NCI-H1436 treated with DMSO at 0.1 percent for 48 hours (cell line): ENCODE data around the gene EFCAB8.

Experiments used
- DNase-seq: peaks from one replicate; lab custom pipeline; 2025; lab: John Stamatoyannopoulos, UW

The EFCAB8 gene

GRCh38 chr20:32986331-32986966 is 127.7 kb downstream of the EFCAB8 start:
- DNase-seq = no peak

DNA sequence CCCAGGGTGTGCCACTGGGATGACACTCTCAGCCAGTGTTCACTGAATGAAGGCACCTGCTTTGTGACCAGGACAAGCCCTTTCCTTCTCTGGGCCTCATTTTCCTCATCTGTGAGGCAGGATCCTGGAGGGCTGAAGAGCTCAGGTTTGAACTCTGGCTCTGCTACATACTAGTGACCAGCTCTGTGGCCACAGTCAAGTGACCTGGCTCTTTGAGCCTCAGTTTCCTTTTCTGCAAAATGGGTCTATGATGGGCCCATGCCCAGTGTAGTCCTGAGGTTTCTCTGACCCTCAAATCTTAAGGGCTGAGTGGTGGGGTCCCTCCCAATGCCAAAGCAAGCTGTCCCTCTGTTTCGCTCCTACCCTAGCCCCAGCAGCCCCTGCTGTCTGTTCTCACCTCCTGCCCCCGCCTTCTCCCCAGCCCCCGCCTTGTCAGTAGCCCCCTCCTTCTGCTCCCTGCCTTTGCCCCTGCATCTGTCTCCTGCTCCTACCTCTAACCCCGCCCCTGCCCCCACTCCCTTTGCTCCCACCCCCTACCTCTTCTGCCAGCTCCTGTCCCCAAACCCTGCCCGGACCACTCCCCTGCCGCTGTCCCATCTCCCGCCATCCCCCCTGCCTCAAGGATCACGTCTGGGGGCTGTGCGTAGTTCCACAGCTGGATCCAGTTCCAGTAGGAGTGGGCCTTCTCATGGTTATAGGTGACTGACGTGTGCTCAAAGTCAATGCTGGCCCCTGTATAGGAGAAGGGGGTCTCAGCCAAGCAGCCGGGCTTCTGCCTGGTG is 128.5 kb downstream of the EFCAB8 start:
- no peak for DNase-seq

DNA sequence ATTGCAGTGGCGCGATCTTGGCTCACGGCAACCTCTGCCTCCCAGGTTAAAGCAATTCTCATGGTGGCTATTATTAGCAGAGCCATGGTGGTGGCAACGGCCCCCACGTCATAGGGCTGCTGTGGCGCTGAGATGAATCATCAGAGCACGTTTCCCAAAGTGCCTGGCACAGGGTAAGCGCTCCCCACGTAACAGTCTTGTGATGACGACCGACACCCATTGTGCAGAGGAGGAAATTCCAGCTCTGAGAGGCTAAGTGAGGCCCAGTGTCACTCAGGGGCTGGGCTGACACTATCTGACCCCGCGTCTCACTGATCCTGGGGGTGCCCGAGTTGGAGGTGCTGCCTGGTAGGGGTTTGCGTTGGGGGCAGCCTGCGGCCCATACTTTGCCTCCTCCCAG is 129.3 kb downstream of the EFCAB8 start:
- no peak for DNase-seq

DNA sequence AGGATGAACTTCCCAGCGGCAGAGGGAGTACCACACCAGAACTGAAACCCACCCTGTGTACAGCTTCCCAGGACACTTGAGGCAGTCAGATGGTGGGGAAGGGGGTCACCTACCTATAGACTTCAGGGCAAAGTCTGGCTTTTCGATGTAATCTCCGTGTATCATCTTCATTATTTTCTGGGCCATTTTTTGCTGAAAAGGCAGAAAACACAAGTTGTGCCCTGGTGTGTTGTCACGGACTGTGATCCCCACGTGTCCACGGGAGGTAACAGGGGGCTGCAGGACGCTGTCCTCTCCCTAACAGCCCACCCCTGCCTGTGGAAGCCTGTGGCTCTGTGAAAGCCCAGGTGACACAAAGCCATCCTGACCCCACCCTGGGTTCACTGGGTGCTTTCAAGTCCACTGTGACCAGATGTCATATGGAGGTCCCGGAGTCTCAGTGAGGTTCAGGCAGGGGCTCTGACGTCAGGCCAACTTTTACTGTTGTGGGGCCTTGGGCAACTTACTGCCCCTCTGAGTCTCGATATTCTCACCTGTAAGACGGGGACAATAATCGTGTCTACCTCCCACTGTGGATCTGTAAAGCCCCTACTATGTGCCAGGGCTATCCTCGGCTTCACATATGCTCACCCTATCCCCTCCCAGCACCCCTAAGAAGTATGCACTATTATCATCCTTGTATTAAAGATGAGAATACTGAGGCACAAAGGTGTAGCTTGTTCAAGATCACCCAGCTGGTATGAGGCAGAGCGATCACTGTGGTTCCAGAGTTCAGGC is 131.0 kb downstream of the EFCAB8 start:
- no peak for DNase-seq

- DNase-seq = no peak
Measured at GRCh38 chr20:32990426-32990825, 131.7 kb downstream of the EFCAB8 start.

DNA sequence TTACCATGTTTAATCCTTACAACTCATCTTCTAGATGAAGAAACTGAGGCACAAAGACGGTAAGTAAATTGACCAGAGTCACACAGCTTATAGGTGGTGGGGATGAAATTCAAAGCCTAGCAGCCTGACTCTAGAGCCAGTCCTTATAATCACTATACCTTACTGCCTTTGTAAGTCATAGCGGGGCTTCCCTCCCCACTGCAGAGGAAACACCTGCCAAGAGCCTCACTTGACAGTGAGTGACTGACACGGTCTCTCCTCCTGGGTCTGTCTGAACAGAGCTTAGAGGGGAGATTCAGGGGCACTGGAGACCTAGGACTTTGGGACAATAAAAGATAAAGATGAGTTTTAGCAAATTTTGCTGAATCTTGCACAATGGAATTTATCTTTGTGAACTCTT is 132.7 kb downstream of the EFCAB8 start:
- no peak for DNase-seq

DNA sequence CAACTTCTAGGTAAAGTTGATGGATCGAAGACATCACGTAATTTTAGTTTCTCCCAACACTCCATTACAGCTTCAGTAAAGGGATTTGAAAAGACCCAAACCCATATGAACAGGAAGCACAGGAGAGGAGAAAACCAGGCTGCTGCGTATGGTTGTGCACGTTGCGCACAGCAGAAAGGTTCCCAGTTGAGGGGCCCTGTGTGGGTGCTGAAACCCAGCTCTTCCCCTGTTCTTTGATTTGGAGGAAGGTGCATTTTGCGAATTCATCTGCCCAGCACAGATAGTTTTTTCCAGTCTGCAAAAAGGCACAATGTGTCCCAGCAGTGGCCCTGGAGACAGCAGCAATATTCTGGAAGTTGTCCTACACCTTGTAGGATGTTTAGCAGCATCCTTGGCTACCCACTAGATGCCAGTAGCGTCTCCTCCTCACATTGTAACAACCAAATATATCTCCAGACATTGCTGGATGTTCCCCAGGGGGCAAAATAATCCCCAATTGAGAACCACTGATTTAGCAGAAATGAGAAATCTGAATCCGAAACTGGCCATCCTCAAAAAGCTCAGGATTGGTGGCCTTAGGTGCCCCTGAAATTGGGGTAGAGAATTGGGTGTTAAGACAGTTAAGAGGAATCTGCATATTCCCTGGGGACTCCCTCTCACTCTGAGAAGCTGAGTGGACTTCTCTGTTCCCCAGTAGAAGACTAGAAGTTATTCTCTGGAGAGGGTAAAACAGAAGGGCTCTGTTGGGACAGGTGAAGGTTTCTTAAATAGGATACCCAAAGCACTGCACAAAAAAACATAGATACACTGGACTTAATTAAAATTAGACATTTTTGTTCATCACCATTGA is 133.3 kb downstream of the EFCAB8 start:
- no peak for DNase-seq

DNA sequence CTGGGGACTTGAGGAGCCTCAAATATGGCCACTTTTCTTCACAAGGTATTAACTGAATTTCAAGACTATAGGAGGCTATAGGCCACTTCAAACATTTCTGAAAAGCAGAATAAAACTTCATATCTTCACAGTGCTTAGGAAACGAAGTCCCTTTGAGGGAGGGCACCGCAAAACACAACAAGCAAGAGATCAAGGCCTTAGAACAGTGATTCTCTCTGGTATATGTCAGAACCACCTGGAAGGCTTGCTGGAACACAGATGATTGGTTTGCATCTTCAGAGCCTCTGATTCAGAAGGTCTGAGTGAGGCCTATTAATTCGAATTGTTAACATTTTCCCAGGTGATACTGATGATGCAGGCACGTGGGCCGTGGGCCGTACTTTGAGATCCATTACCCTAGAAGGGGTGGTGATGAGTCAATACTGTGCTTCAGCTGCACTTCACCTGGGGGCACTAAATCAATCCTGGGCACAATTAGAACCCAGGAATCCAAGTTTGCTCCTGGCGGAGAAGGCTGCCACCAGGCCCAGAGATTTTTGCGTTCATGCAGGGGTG is 134.8 kb downstream of the EFCAB8 start:
- DNase-seq = no peak

DNA sequence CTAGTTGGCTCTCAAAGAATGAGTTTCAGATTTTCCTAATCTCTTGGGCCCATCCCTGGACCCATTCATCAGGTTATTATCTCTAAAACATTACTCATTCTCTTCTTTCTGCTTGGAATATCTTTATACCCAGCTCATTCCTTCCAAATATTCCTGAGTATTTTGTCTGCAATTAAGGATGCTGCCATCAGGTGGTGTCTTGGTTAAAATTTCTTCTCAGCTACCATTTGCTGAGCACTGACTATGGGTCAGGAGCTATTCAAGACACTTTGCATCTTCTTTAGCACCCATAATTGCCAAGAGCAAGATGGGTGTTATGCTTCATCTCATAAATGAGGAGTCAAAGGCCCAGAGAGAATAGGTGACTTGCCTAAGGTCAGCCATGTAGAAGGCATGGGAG is 137.1 kb downstream of the EFCAB8 start:
- no peak for DNase-seq

DNA sequence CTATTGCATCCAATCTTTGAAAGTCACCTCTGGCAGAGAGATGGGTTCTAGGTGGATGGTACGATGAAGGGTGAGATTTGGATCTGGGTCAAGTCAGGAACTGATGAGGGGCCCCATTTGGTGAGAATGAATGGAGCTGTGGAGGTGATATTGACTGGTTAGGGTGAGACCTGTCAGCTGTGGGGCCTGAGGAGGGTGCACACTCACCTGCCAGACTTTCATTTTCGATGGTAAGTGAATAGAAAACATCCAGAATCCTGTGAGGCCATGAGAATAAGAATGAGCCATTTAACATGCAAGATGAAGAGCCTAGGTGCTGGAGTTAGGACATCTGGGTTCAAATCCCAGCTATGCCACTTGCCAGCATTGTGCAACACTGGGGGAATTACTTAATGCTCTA is 138.7 kb downstream of the EFCAB8 start:
- DNase-seq = no peak

GRCh38 chr20:32999603-33000250 is 141.0 kb downstream of the EFCAB8 start:
- DNase-seq = no peak

- DNase-seq = no peak
Measured at GRCh38 chr20:33000802-33001466, 142.2 kb downstream of the EFCAB8 start.

DNA sequence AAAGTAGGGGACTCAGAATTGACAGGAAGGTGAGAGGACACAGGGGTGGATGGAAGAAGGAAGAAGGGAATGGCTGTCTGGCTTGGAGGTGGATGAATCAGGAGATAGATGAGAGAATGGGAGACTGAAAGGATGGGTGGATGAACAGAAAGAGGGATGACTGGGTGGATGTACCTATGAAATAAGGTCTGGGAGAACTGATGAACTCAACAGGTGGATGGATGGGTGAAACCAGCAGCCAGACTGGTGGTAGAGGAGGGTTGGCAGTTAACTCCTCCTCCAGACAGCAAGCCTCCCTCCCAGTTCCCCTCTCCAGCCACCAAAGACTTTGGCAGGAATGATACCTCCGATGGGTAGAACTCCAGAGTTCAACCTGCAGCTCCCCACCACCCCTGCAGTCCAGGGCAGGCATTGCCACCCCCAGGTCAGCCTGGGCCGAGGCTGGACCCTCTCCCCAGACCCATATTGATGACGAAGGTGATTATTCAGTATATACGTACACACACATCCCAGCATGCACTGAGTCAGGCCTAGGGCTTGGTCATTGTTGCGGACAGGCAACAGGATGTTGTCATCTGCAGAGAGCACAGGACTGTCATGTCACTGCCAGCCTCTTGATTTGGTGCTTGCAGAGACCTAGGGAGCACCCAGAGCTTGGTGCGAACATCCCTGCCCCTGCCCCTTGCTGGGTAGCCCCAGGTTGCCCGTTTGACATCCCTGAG is 143.5 kb downstream of the EFCAB8 start:
- no peak for DNase-seq

- DNase-seq = no peak
Measured at GRCh38 chr20:33004141-33004751, 145.5 kb downstream of the EFCAB8 start, which contains the start of gene SUN5. TSS of gene SUN5 (minus strand) at chr20:33004433. CDS start at chr20:33004340, 93 bp downstream.

DNA sequence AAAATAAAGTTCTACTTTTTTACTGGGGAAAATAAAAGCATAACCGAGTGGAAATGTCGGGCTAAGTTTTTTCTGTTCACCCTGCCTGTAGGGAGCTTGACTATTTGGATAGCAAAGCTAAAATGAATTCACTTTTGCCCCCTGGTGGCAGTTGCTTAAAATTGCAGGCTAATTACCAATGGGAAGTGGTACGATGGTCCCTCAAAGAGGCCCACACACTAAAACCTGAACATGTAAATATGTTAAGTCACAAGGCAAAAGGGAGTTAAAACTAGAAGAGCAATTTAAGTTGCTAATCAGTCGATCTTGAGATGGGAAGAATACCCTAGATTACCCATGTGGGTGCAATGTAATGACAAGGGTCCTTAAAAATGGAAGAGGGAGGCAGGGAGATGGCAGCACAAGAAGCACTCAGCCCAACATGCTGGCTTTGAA is 146.4 kb downstream of the EFCAB8 start:
- no peak for DNase-seq

GRCh38 chr20:33005908-33006775 is 147.4 kb downstream of the EFCAB8 start:
- no peak for DNase-seq

DNA sequence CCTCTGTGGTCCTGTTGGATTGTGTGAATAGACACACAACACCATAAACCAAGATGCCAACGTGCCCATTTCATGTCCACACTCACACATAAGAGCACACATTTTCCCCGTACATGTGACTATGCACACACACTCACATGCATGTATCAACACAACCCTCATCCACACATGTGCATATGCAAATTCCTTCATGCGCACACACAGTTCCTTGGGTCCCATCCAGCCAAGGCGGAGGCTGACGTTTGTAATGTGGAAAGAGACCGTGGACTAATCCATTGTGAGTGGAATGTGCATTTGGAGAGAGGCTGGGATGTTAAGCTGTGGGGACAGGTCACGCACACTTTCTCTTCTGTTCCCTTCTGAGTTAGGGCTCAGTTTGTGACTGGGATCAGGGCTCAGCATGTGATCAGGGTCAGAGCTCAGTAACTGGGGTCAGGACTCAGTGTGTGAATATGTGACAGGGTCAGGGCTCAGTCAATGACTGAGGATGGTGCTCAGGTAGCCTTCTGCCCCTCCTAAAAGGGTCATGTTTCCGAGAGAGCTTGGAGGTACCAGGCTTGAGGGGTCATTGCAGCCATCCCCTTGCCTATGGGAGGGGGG is 148.2 kb downstream of the EFCAB8 start:
- DNase-seq = no peak
